Smooth muscle cell (in vitro differentiated cells): Measurements from ENCODE around the gene HASPIN. TPM values are rescaled to one million over a fixed set of nuclear protein-coding genes. Genes with fewer than 3 reads are reported as not detected.

Experiments
- DNase-seq: peaks from one replicate; lab custom pipeline; 2025; ENCODE audit not compliant: unreplicated experiment; lab: John Stamatoyannopoulos, UW
- H2AFZ ChIP-seq: fragments of 200-600 bp; sonication (generic); 2 replicates; pipeline ENCODE4 v1.6.0; 2016; ENCODE audit warnings: antibody characterized with exemption, low read depth, mild to moderate bottlenecking
- H3F3A ChIP-seq: fragments of 200-600 bp; sonication (generic); 2 replicates; pipeline ENCODE4 v1.6.0; 2017; ENCODE audit warnings: antibody characterized with exemption, low read depth
- H3K27ac ChIP-seq: fragments of 200-600 bp; sonication (generic); 2 replicates; pipeline ENCODE4 v1.5.1; 2016; ENCODE audit warnings: low read depth, mild to moderate bottlenecking
- H3K27me3 ChIP-seq: fragments of 200-600 bp; sonication (generic); 2 replicates; pipeline ENCODE4 v1.6.1; 2016; ENCODE audit warnings: low read depth, mild to moderate bottlenecking
- H3K36me3 ChIP-seq: fragments of 200-600 bp; sonication (generic); 2 replicates; pipeline ENCODE4 v1.5.1; 2016; ENCODE audit warnings: low read depth
- H3K4me1 ChIP-seq: fragments of 200-600 bp; sonication (generic); 2 replicates; pipeline ENCODE4 v1.5.1; 2016; ENCODE audit warnings: low read depth
- H3K4me2 ChIP-seq: fragments of 200-600 bp; sonication (generic); 2 replicates; pipeline ENCODE4 v1.6.0; 2016; ENCODE audit warnings: mild to moderate bottlenecking
- H3K4me3 ChIP-seq: fragments of 200-600 bp; sonication (generic); 2 replicates; pipeline ENCODE4 v1.5.1; 2016; ENCODE audit warnings: mild to moderate bottlenecking
- H3K79me2 ChIP-seq: fragments of 200-600 bp; sonication (generic); 2 replicates; pipeline ENCODE4 v1.6.0; 2016; ENCODE audit warnings: low read depth, mild to moderate bottlenecking
- H3K9ac ChIP-seq: fragments of 200-600 bp; sonication (generic); 2 replicates; pipeline ENCODE4 v1.6.0; 2016; ENCODE audit warnings: low read depth
- H3K9me3 ChIP-seq: fragments of 200-600 bp; sonication (generic); replicated peaks from 2 replicates; pipeline ENCODE4 v1.5.1; 2016; ENCODE audit warnings: low read depth
- H4K20me1 ChIP-seq: fragments of 200-600 bp; sonication (generic); 2 replicates; pipeline ENCODE4 v1.6.0; 2016; ENCODE audit warnings: low read depth
- CTCF ChIP-seq: fragments of 200-600 bp; sonication (generic); IDR thresholded peaks from 2 replicates; pipeline ENCODE4 v1.5.1; 2017; ENCODE audit warnings: borderline replicate concordance, mild to moderate bottlenecking, antibody characterized with exemption; ENCODE audit not compliant: insufficient read depth, poor library complexity, severe bottlenecking
- WGBS: methylation state at CpG from one replicate; pipeline ENCODE4 v1.1.7; 2016; ENCODE audit warnings: low lambda C conversion rate; 5-methylcytosine and 5-hydroxymethylcytosine counted together
- polyA plus RNA-seq: library from polyadenylated mRNA; unstranded; fragments of >200 nt; fragmentation: Nextera tagmentation; extraction: Ambion mirVana; gene quantifications from 2 replicates; pipeline ENCODE4 v1.2.1, GENCODE V29; 2016
- total RNA-seq: library from RNA; depleted of rRNA; stranded (reverse); fragments of >200 nt; gene quantifications from 2 replicates; pipeline ENCODE4 v1.2.3, GENCODE V29; 2014

HASPIN gene
- total and polyA plus RNA-seq, 2 experiments from 2014 or later, result 1.2 to 2.7 TPM

GRCh38 chr17:3688027-3688553 lies 35.6 kb upstream of the HASPIN start:
- H3K79me2 ChIP-seq, result no peaks in the 10 kb centered on the region
- H3K4me3 ChIP-seq, result no peak overlapping the region
- H3F3A ChIP-seq, result no peaks in the 10 kb centered on the region
- no peak for DNase-seq
- no peaks in the 10 kb centered on the region for H3K9me3 ChIP-seq
- H4K20me1 ChIP-seq, result no peaks in the 10 kb centered on the region
- H3K36me3 ChIP-seq, result no peaks in the 10 kb centered on the region
- no peaks in the 10 kb centered on the region for H3K4me1 ChIP-seq
- no peak overlapping the region for H3K9ac ChIP-seq
- H3K27me3 ChIP-seq, result peaks cover 4% of the 10 kb centered on the region
- H3K27ac ChIP-seq, result no peak overlapping the region
- H2AFZ ChIP-seq, result no peak overlapping the region
- no peak overlapping the region for H3K4me2 ChIP-seq
- WGBS, result 72% methylated on average over 17 of the region's 19 CpGs
- no peak for TF ChIP-seq CTCF

GRCh38 chr17:3688852-3689261 lies 34.8 kb upstream of the HASPIN start:
- no peak overlapping the region for H3K27ac ChIP-seq
- H3K9me3 ChIP-seq, result no peaks in the 10 kb centered on the region
- H3K36me3 ChIP-seq, result no peaks in the 10 kb centered on the region
- H3F3A ChIP-seq, result no peaks in the 10 kb centered on the region
- H3K4me3 ChIP-seq, result no peak overlapping the region
- H3K4me1 ChIP-seq, result no peaks in the 10 kb centered on the region
- H3K4me2 ChIP-seq, result no peak overlapping the region
- H3K9ac ChIP-seq, result no peak overlapping the region
- no peak overlapping the region for H2AFZ ChIP-seq
- 90% methylated on average over 14 of the region's 14 CpGs for WGBS
- H3K27me3 ChIP-seq, result peaks cover 11% of the 10 kb centered on the region
- DNase-seq, result no peak
- H4K20me1 ChIP-seq, result no peaks in the 10 kb centered on the region
- no peak for TF ChIP-seq CTCF
- no peaks in the 10 kb centered on the region for H3K79me2 ChIP-seq

- Histone ChIP-seq H3K27ac (no peak overlapping the region), H3K4me1 (no peaks in the 10 kb centered on the region), H3F3A (no peaks in the 10 kb centered on the region), H3K36me3 (no peaks in the 10 kb centered on the region), H3K27me3 (peaks cover 18% of the 10 kb centered on the region), H3K9me3 (no peaks in the 10 kb centered on the region), H4K20me1 (no peaks in the 10 kb centered on the region), H3K9ac (no peak overlapping the region), H3K4me2 (no peak overlapping the region), H2AFZ (no peak overlapping the region), H3K4me3 (no peak overlapping the region), H3K79me2 (no peaks in the 10 kb centered on the region)
- WGBS, result 95% methylated on average over 39 of the region's 44 CpGs
- DNase-seq, result no peak
- no peak for TF ChIP-seq CTCF
Observed at GRCh38 chr17:3689262-3690093, 34.2 kb upstream of the HASPIN start.
